Measurements from ENCODE around the gene EXOC3L2. TPM values are rescaled to one million over a fixed set of nuclear protein-coding genes. Genes with fewer than 3 reads are reported as not detected.

EXOC3L2 gene
- total RNA-seq, 1 experiment from 2014 or later = not detected

DNA sequence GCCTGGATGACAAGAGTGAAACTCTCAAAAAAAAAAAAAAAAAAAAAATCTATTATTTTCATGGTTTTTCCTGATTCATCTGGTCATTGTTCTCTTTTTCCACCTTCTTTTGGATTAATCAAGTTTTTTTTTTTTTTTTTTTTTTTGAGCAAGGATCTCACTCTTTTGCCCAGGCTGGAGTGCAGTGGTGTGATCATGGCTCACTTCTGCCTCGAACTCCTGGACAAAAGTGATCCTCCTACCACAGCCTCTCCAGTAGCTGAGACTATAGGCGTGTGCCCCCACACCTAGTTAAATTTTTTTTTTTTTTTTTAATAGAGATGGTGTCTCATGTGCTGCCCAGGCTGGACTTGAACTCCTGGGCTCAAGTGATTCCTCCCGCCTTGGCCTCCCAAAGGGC lies 38.9 kb downstream of the EXOC3L2 start:
- Histone ChIP-seq H3K4me3 (replicated peaks in 1 of 2; ENCODE audit: low read depth in 1 of 2, low read length in 2 of 2) (no peak overlapping the region), H3K27me3 (ENCODE audit: insufficient read depth, low read length) (no peaks in the 10 kb centered on the region), H3K4me1 (ENCODE audit: control insufficient read depth in 1 of 2, insufficient read depth in 2 of 2, low read length in 2 of 2) (no peaks in the 10 kb centered on the region), H3K36me3 (ENCODE audit: control insufficient read depth in 1 of 2, insufficient read depth in 2 of 2, low read length in 2 of 2) (no peaks in the 10 kb centered on the region), H4K20me1 (ENCODE audit: insufficient read depth) (no peaks in the 10 kb centered on the region), H3K9me2 (ENCODE audit: insufficient read depth) (no peaks in the 10 kb centered on the region), H2AFZ (ENCODE audit: low read depth, low read length, poor library complexity, severe bottlenecking) (no peak overlapping the region), H3K79me2 (ENCODE audit: insufficient read depth, low read length) (no peaks in the 10 kb centered on the region), H3K4me2 (ENCODE audit: low read length) (no peak overlapping the region), H3K27ac (ENCODE audit: low read depth, low read length) (no peak overlapping the region), H3K9me3 (ENCODE audit: control insufficient read depth in 1 of 2, insufficient read depth in 1 of 2, low read depth in 1 of 2, low read length in 2 of 2) (no peaks in the 10 kb centered on the region), H3K9ac (ENCODE audit: low read length) (no peak overlapping the region)
- TF ChIP-seq POLR2A (IDR thresholded peaks at IDR 0.05; ENCODE audit: borderline replicate concordance, extremely low read depth, insufficient read depth, insufficient read length) (no peak), TCF7L2 (IDR thresholded peaks at IDR 0.05; ENCODE audit: borderline replicate concordance, extremely low read depth, insufficient read depth, insufficient read length) (no peak), SRF (IDR thresholded peaks at IDR 0.05; ENCODE audit: low read depth) (no peak), ELF1 (IDR thresholded peaks at IDR 0.05; ENCODE audit: borderline replicate concordance, low read depth) (no peak), CEBPB (IDR thresholded peaks at IDR 0.05; ENCODE audit: low read depth) (no peak), EZH2phosphoT487 (IDR thresholded peaks at IDR 0.05; ENCODE audit: borderline replicate concordance) (no peak), RAD21 (IDR thresholded peaks at IDR 0.05; ENCODE audit: low read depth) (no peak), CBX3 (IDR thresholded peaks at IDR 0.05; ENCODE audit: low read depth) (no peak), EGR1 (IDR thresholded peaks at IDR 0.05; ENCODE audit: low read depth) (no peak)
- TF ChIP-seq, protein P1, sequence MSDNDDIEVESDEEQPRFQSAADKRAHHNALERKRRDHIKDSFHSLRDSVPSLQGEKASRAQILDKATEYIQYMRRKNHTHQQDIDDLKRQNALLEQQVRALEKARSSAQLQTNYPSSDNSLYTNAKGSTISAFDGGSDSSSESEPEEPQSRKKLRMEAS (IDR thresholded peaks at IDR 0.05) = no peak
- TF ChIP-seq, protein P2, sequence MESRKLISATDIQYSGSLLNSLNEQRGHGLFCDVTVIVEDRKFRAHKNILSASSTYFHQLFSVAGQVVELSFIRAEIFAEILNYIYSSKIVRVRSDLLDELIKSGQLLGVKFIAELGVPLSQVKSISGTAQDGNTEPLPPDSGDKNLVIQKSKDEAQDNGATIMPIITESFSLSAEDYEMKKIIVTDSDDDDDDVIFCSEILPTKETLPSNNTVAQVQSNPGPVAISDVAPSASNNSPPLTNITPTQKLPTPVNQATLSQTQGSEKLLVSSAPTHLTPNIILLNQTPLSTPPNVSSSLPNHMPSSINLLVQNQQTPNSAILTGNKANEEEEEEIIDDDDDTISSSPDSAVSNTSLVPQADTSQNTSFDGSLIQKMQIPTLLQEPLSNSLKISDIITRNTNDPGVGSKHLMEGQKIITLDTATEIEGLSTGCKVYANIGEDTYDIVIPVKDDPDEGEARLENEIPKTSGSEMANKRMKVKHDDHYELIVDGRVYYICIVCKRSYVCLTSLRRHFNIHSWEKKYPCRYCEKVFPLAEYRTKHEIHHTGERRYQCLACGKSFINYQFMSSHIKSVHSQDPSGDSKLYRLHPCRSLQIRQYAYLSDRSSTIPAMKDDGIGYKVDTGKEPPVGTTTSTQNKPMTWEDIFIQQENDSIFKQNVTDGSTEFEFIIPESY (IDR thresholded peaks at IDR 0.05; ENCODE audit: extremely low read depth, insufficient replicate concordance, low read length) = no peak
- POLR2A ChIA-PET = interaction anchor here (0.7 kb wide), 1 partner anchor 206 kb away, joined by 3 read pairs; no protein-coding TSS in a partner anchor
- DNase-seq (ENCODE audit: low read depth, low spot score) (no peak), ATAC-seq (no peak)
- CTCF ChIA-PET = no interaction called here
- intact Hi-C loops (cut with micrococcal nuclease) = no loop called here
- RAD21 ChIA-PET (ENCODE audit: low non-redundant PET in 1 of 2, low total read pairs in 2 of 2, uncharacterized antibody in 2 of 2, unreplicated experiment in 2 of 2) = interaction anchor here in 1 of 2 experiments (0.6 kb wide), 1 partner anchor 30 kb away, joined by 3 read pairs; no protein-coding TSS in a partner anchor
- no TSS peak for BruUV-seq (replicated peaks)

Measured in HCT116 (cell line).